Panc1 (cell line): ENCODE data around the gene NAPA. TPM values are rescaled to one million over a fixed set of nuclear protein-coding genes. Genes with fewer than 3 reads are reported as not detected.

Source experiments
- ATAC-seq: fragments of 200-7000 bp; cut with Tn5 transposase; 2 replicates; pipeline ENCODE4 v1.9.1; 2020; ENCODE audit warnings: mild to moderate bottlenecking, moderate library complexity
- BruUV-seq: library from RNA; stranded (reverse); fragments of 400-500 nt; replicated peaks from 2 replicates; lab custom pipeline; 2021; lab: Mats Ljungman, UMichigan
- CTCF ChIA-PET: fragments of 300-600 bp; sonication (Branson Sonifier 250); formaldehyde crosslinking; loops from one replicate; lab custom pipeline; 2022; ENCODE audit warnings: antibody characterized with exemption; lab: Charles Lee
- POLR2A ChIA-PET: fragments of 300-600 bp; sonication (Branson Sonifier 250); formaldehyde crosslinking; loops from one replicate; lab custom pipeline; 2022; ENCODE audit warnings: antibody characterized with exemption; lab: Charles Lee
- DNase-seq: peaks from one replicate; pipeline ENCODE4 v3.0.0-alpha.2; 2010; ENCODE audit warnings: low read depth, low spot score
- H3K27ac ChIP-seq: 2 replicates; pipeline ENCODE4 v1.5.1; 2011; ENCODE audit warnings: mild to moderate bottlenecking, low read length, inconsistent platforms
- H3K27me3 ChIP-seq: fragments of 200-500 bp; sonication (Bioruptor generic); 2 replicates; pipeline ENCODE4 v1.6.0; 2014; ENCODE audit warnings: low read length, inconsistent platforms; ENCODE audit not compliant: control insufficient read depth, insufficient read depth
- H3K36me3 ChIP-seq: fragments of 200-500 bp; sonication (Bioruptor generic); 2 replicates; pipeline ENCODE4 v1.5.1; 2014; ENCODE audit warnings: inconsistent platforms, mild to moderate bottlenecking, low read length, moderate library complexity; ENCODE audit not compliant: control insufficient read depth, insufficient read depth
- H3K4me1 ChIP-seq: 2 replicates; pipeline ENCODE4 v1.5.1; 2011; ENCODE audit warnings: inconsistent platforms, mild to moderate bottlenecking, low read length, moderate library complexity; ENCODE audit not compliant: control insufficient read depth, insufficient read depth
- H3K4me3 ChIP-seq, 2 experiments: 2 replicates each; pipeline ENCODE4 v1.5.1; 2011 to 2012; ENCODE audit warnings: low read depth in 2 of 2, low read length in 2 of 2, mild to moderate bottlenecking in 2 of 2, inconsistent platforms in 1 of 2, moderate library complexity in 1 of 2
- H3K9me3 ChIP-seq: fragments of 200-500 bp; sonication (Bioruptor generic); 2 replicates; pipeline ENCODE4 v1.5.1; 2014; ENCODE audit warnings: low read depth, mild to moderate bottlenecking, inconsistent platforms, low read length, moderate library complexity; ENCODE audit not compliant: control insufficient read depth, insufficient read depth
- POLR2AphosphoS5 ChIP-seq: IDR thresholded peaks from 2 replicates; pipeline ENCODE4 v1.6.1; 2012; ENCODE audit warnings: mild to moderate bottlenecking, low read depth, low read length, moderate library complexity
- SIN3A ChIP-seq: IDR thresholded peaks from 2 replicates; pipeline ENCODE4 v1.6.1; 2012; ENCODE audit warnings: low read depth, mild to moderate bottlenecking, low read length, moderate library complexity, borderline replicate concordance; ENCODE audit not compliant: insufficient read depth
- TCF7L2 ChIP-seq: IDR thresholded peaks from 2 replicates; pipeline ENCODE4 v1.6.1; 2011; ENCODE audit warnings: mild to moderate bottlenecking, low read depth, low read length, inconsistent platforms
- in situ Hi-C: cut with HindIII; loops from 2 replicates; pipeline ENCODE4 v1.10.0; 2016; ENCODE audit warnings: low sequenced_read_pairs, low pct_unique_long_range_greater_than_20kb
- intact Hi-C: fragments of 100-400 bp; cut with micrococcal nuclease; formaldehyde crosslinking; loops from one replicate; pipeline ENCODE4 v1.10.0; 2022; ENCODE audit not compliant: unreplicated experiment
- total RNA-seq: library from RNA; stranded (reverse); gene quantifications from one replicate; pipeline ENCODE4 v1.2.1, GENCODE V29; 2021; ENCODE audit not compliant: unreplicated experiment
- TF ChIP-seq, protein P1 (sequence below): fragments of 450-650 bp; IDR thresholded peaks from 2 replicates; pipeline ENCODE4 v1.5.1; 2017; ENCODE audit warnings: mild to moderate bottlenecking
- TF ChIP-seq, protein P2 (sequence below), 2 experiments: IDR thresholded peaks; 2 replicates each; pipeline ENCODE4 v1.6.1; 2011 to 2012; ENCODE audit warnings: low read depth in 2 of 2, control low read depth in 1 of 2, low read length in 1 of 2, mild to moderate bottlenecking in 1 of 2, moderate library complexity in 1 of 2; ENCODE audit not compliant: insufficient read depth in 1 of 2

NAPA gene
- total RNA-seq, 1 experiment from 2014 or later, result 71.0 TPM

- Histone ChIP-seq H3K4me1 (no peaks in the 10 kb centered on the region), H3K27ac (no peak overlapping the region), H3K27me3 (no peaks in the 10 kb centered on the region), H3K36me3 (no peaks in the 10 kb centered on the region), H3K9me3 (no peaks in the 10 kb centered on the region), H3K4me3 (no peak overlapping the region)
- DNase-seq, result no peak
- in situ Hi-C loops, result no loop called here
- intact Hi-C loops, result no loop called here
- ChIA-PET CTCF (no interaction called here), POLR2A (no interaction called here)
- ATAC-seq, result no peak
- BruUV-seq, result no TSS peak
- TF ChIP-seq, protein P1, sequence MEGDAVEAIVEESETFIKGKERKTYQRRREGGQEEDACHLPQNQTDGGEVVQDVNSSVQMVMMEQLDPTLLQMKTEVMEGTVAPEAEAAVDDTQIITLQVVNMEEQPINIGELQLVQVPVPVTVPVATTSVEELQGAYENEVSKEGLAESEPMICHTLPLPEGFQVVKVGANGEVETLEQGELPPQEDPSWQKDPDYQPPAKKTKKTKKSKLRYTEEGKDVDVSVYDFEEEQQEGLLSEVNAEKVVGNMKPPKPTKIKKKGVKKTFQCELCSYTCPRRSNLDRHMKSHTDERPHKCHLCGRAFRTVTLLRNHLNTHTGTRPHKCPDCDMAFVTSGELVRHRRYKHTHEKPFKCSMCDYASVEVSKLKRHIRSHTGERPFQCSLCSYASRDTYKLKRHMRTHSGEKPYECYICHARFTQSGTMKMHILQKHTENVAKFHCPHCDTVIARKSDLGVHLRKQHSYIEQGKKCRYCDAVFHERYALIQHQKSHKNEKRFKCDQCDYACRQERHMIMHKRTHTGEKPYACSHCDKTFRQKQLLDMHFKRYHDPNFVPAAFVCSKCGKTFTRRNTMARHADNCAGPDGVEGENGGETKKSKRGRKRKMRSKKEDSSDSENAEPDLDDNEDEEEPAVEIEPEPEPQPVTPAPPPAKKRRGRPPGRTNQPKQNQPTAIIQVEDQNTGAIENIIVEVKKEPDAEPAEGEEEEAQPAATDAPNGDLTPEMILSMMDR, result no peak
- TF ChIP-seq, protein P2, sequence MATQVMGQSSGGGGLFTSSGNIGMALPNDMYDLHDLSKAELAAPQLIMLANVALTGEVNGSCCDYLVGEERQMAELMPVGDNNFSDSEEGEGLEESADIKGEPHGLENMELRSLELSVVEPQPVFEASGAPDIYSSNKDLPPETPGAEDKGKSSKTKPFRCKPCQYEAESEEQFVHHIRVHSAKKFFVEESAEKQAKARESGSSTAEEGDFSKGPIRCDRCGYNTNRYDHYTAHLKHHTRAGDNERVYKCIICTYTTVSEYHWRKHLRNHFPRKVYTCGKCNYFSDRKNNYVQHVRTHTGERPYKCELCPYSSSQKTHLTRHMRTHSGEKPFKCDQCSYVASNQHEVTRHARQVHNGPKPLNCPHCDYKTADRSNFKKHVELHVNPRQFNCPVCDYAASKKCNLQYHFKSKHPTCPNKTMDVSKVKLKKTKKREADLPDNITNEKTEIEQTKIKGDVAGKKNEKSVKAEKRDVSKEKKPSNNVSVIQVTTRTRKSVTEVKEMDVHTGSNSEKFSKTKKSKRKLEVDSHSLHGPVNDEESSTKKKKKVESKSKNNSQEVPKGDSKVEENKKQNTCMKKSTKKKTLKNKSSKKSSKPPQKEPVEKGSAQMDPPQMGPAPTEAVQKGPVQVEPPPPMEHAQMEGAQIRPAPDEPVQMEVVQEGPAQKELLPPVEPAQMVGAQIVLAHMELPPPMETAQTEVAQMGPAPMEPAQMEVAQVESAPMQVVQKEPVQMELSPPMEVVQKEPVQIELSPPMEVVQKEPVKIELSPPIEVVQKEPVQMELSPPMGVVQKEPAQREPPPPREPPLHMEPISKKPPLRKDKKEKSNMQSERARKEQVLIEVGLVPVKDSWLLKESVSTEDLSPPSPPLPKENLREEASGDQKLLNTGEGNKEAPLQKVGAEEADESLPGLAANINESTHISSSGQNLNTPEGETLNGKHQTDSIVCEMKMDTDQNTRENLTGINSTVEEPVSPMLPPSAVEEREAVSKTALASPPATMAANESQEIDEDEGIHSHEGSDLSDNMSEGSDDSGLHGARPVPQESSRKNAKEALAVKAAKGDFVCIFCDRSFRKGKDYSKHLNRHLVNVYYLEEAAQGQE (IDR thresholded peaks at IDR 0.05; ENCODE audit: insufficient read depth in 1 of 2, low read depth in 2 of 2, low read length in 1 of 2), result no peak
- TF ChIP-seq SIN3A (no peak), POLR2AphosphoS5 (no peak), TCF7L2 (no peak)
These were observed 26.7 kb upstream of the NAPA start for GRCh38 chr19:47541518-47541917.

DNA sequence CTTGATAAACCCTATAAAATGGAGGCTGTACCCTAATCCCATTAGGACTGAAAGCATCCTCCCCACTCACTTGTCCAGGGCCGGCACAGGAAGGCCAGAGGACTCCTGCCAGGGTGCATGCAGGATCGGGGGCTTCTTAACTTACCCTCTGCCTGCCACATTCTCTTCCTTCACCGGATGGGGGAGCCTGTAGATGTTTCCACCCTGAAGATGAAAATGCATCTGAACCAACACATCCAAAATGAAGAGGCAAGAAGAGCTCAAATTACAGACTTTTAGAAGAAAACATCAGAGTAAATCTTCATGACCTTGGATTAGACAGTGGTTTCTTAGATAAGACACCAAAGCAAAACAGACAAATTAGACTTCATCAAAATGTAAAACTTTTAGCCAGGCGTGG is 25.9 kb upstream of the NAPA start:
- Histone ChIP-seq H3K27ac (no peak overlapping the region), H3K27me3 (no peaks in the 10 kb centered on the region), H3K9me3 (no peaks in the 10 kb centered on the region), H3K4me3 (no peak overlapping the region), H3K4me1 (no peaks in the 10 kb centered on the region), H3K36me3 (no peaks in the 10 kb centered on the region)
- DNase-seq (no peak), ATAC-seq (no peak; the same call in 1 of the 2 replicates)
- intact Hi-C loops (no loop called here), in situ Hi-C loops (no loop called here)
- ChIA-PET POLR2A (no interaction called here), CTCF (no interaction called here)
- BruUV-seq, result no TSS peak
- TF ChIP-seq, protein P1, result no peak
- no peak for TF ChIP-seq POLR2AphosphoS5
- no peak for TF ChIP-seq TCF7L2
- TF ChIP-seq, protein P2 (IDR thresholded peaks at IDR 0.05; ENCODE audit: insufficient read depth in 1 of 2, low read depth in 2 of 2, low read length in 1 of 2), result no peak
- no peak for TF ChIP-seq SIN3A
